ENCODE results near the gene ZMYM2.

Gene ZMYM2

DNA sequence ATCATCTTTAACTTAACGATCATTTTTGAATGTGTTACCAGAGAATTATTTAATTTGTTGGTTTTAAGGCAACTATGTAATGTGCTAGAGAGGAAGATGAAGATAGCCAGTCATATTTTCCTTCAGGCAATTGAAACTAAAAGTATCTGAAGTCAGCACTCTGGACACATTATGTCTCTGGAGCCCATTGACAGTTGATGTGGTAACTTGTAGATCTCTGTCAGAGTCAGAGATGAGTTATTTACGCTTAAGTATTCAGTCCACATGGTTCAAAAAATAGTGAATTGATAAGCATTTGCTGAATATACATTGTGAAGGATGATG is 2.1 kb downstream of the ZMYM2 start:
- TF ChIP-seq EZH2 (optimal IDR thresholded peaks at IDR 0.05; ENCODE audit: low read depth, low read length) (no peak), EZH2phosphoT487 (IDR thresholded peaks at IDR 0.05; ENCODE audit: low read length) (no peak)
- TF ChIP-seq, protein P1, sequence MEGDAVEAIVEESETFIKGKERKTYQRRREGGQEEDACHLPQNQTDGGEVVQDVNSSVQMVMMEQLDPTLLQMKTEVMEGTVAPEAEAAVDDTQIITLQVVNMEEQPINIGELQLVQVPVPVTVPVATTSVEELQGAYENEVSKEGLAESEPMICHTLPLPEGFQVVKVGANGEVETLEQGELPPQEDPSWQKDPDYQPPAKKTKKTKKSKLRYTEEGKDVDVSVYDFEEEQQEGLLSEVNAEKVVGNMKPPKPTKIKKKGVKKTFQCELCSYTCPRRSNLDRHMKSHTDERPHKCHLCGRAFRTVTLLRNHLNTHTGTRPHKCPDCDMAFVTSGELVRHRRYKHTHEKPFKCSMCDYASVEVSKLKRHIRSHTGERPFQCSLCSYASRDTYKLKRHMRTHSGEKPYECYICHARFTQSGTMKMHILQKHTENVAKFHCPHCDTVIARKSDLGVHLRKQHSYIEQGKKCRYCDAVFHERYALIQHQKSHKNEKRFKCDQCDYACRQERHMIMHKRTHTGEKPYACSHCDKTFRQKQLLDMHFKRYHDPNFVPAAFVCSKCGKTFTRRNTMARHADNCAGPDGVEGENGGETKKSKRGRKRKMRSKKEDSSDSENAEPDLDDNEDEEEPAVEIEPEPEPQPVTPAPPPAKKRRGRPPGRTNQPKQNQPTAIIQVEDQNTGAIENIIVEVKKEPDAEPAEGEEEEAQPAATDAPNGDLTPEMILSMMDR (IDR thresholded peaks at IDR 0.05; ENCODE audit: low read length), result no peak
- Histone ChIP-seq H3K4me1 (ENCODE audit: low read length) (peaks cover 14% of the 10 kb centered on the region), H3K27me3 (replicated peaks; ENCODE audit: insufficient read depth, low read length) (no peaks in the 10 kb centered on the region), H2AFZ (ENCODE audit: low read length) (no peak overlapping the region), H3F3A (ENCODE audit: insufficient read depth, low read length) (peaks cover 13% of the 10 kb centered on the region; the same call in 1 of the 2 replicates), H3K36me3 (replicated peaks; ENCODE audit: insufficient read depth, low read length) (no peaks in the 10 kb centered on the region), H3K9ac (ENCODE audit: low read length) (peak overlapping the region; percentile 74; the same call in 1 of the 2 replicates), H3K79me2 (ENCODE audit: low read length) (peaks cover 43% of the 10 kb centered on the region), H3K4me3 (ENCODE audit: low read length) (peak overlapping the region; percentile 70), H3K27ac (ENCODE audit: low read length) (peak overlapping the region; percentile 91; the same call in 1 of the 2 replicates), H3K9me3 (replicated peaks; ENCODE audit: insufficient read depth, low read length) (no peaks in the 10 kb centered on the region), H3K9me2 (replicated peaks; ENCODE audit: insufficient read depth, low read length) (no peaks in the 10 kb centered on the region), H3K4me2 (ENCODE audit: low read depth, low read length) (peak overlapping the region; percentile 67), H4K20me1 (ENCODE audit: insufficient read depth, low read length) (no peaks in the 10 kb centered on the region)
- peak; percentile 54 for DNase-seq

DNA sequence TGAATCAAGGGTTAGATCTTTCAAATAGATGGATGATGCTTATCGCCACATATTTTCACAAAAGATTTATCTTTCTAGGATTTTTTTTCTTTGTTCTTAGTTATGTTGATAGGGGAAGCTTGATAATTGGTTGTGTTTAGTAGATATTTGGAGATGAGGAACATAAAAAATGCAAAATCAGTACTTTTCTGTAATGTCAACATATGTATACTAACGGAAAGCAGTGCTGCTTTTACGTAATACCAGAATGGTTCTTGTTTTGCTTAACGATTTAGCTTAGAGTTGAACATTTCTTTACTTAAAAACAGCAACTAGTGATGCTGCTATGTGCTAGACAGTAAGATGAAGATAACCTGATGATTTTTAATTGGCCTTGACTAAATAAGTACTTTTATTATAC is 3.0 kb downstream of the ZMYM2 start:
- Histone ChIP-seq H3K36me3 (replicated peaks; ENCODE audit: insufficient read depth, low read length) (no peaks in the 10 kb centered on the region), H3F3A (ENCODE audit: insufficient read depth, low read length) (peaks cover 13% of the 10 kb centered on the region; the same call in 1 of the 2 replicates), H2AFZ (ENCODE audit: low read length) (no peak overlapping the region), H3K4me1 (ENCODE audit: low read length) (peaks cover 14% of the 10 kb centered on the region), H3K9me2 (replicated peaks; ENCODE audit: insufficient read depth, low read length) (no peaks in the 10 kb centered on the region), H3K4me3 (ENCODE audit: low read length) (no peak overlapping the region), H3K9ac (ENCODE audit: low read length) (no peak overlapping the region), H3K27me3 (replicated peaks; ENCODE audit: insufficient read depth, low read length) (no peaks in the 10 kb centered on the region), H3K4me2 (ENCODE audit: low read depth, low read length) (peak overlapping the region; percentile 67), H3K79me2 (ENCODE audit: low read length) (peaks cover 43% of the 10 kb centered on the region), H3K9me3 (replicated peaks; ENCODE audit: insufficient read depth, low read length) (no peaks in the 10 kb centered on the region), H3K27ac (ENCODE audit: low read length) (no peak overlapping the region), H4K20me1 (ENCODE audit: insufficient read depth, low read length) (no peaks in the 10 kb centered on the region)
- DNase-seq, result no peak
- TF ChIP-seq, protein P1 (IDR thresholded peaks at IDR 0.05; ENCODE audit: low read length), result no peak
- TF ChIP-seq EZH2phosphoT487 (IDR thresholded peaks at IDR 0.05; ENCODE audit: low read length) (no peak), EZH2 (optimal IDR thresholded peaks at IDR 0.05; ENCODE audit: low read depth, low read length) (no peak)

- H2AFZ ChIP-seq (ENCODE audit: low read length), result no peak overlapping the region
- no peaks in the 10 kb centered on the region for H4K20me1 ChIP-seq (ENCODE audit: insufficient read depth, low read length)
- no peaks in the 10 kb centered on the region for H3K27me3 ChIP-seq (replicated peaks; ENCODE audit: insufficient read depth, low read length)
- H3K4me1 ChIP-seq (ENCODE audit: low read length), result peaks cover 16% of the 10 kb centered on the region
- no peak overlapping the region for H3K27ac ChIP-seq (ENCODE audit: low read length)
- H3K36me3 ChIP-seq (replicated peaks; ENCODE audit: insufficient read depth, low read length), result no peaks in the 10 kb centered on the region
- no peak for DNase-seq
- no peaks in the 10 kb centered on the region for H3K9me3 ChIP-seq (replicated peaks; ENCODE audit: insufficient read depth, low read length)
- peak overlapping the region; percentile 67; the same call in 1 of the 2 replicates for H3K4me2 ChIP-seq (ENCODE audit: low read depth, low read length)
- H3F3A ChIP-seq (ENCODE audit: insufficient read depth, low read length), result peaks cover 15% of the 10 kb centered on the region
- H3K79me2 ChIP-seq (ENCODE audit: low read length), result peaks cover 45% of the 10 kb centered on the region
- H3K9ac ChIP-seq (ENCODE audit: low read length), result no peak overlapping the region
- no peak overlapping the region for H3K4me3 ChIP-seq (ENCODE audit: low read length)
- TF ChIP-seq EZH2 (optimal IDR thresholded peaks at IDR 0.05; ENCODE audit: low read depth, low read length), result no peak
- TF ChIP-seq, protein P1 (IDR thresholded peaks at IDR 0.05; ENCODE audit: low read length), result no peak
- no peak for TF ChIP-seq EZH2phosphoT487 (IDR thresholded peaks at IDR 0.05; ENCODE audit: low read length)
- H3K9me2 ChIP-seq (replicated peaks; ENCODE audit: insufficient read depth, low read length), result no peaks in the 10 kb centered on the region
Observed at GRCh38 chr13:19961924-19962323, 3.4 kb downstream of the ZMYM2 start.
